CD14-positive monocyte (primary cell): ENCODE measurements around the gene CD46. TPM values are rescaled to one million over a fixed set of nuclear protein-coding genes. Genes with fewer than 3 reads are reported as not detected.
A peak's percentile ranks its signal among the peaks of the same experiment; 100 is the strongest.

ENCODE experiments used
- DNase-seq, 3 donors: peaks; one replicate each; pipeline ENCODE4 v3.0.0-alpha.2; 2011 to 2022
- H2AFZ ChIP-seq: 2 replicates; pipeline ENCODE4 v1.6.0; 2012; ENCODE audit warnings: mild to moderate bottlenecking, low read depth, low read length, inconsistent platforms; ENCODE audit not compliant: insufficient read depth, poor library complexity, severe bottlenecking
- H3K27ac ChIP-seq, 2 donors: 1 replicate in 1 of 2; 2 replicates in 1 of 2; pipeline ENCODE4 v1.5.1; 2012 to 2013; ENCODE audit warnings: low read length in 2 of 2, control low read depth in 1 of 2, inconsistent platforms in 1 of 2, low read depth in 1 of 2, mild to moderate bottlenecking in 1 of 2
- H3K27me3 ChIP-seq, 2 donors: one replicate each; pipeline versions ENCODE4 v1.6.0 to v1.6.1; 2011 to 2013; ENCODE audit warnings: low read length in 2 of 2; ENCODE audit not compliant: control insufficient read depth in 2 of 2, insufficient read depth in 2 of 2
- H3K36me3 ChIP-seq, 2 donors: replicated peaks in 1 of 2; 1 replicate in 1 of 2; 2 replicates in 1 of 2; pipeline versions ENCODE4 v1.5.1 to v1.6.1; 2012 to 2013; ENCODE audit warnings: low read length in 2 of 2, control low read depth in 1 of 2, inconsistent platforms in 1 of 2, mild to moderate bottlenecking in 1 of 2; ENCODE audit not compliant: insufficient read depth in 2 of 2, control insufficient read depth in 1 of 2
- H3K4me1 ChIP-seq, 2 donors: 1 replicate in 1 of 2; 2 replicates in 1 of 2; pipeline versions ENCODE4 v1.5.1 to v1.6.1; 2012 to 2013; ENCODE audit warnings: low read length in 2 of 2, control low read depth in 1 of 2, inconsistent platforms in 1 of 2, mild to moderate bottlenecking in 1 of 2, moderate library complexity in 1 of 2; ENCODE audit not compliant: insufficient read depth in 2 of 2, control insufficient read depth in 1 of 2
- H3K4me2 ChIP-seq: replicated peaks from 2 replicates; pipeline ENCODE3; 2012; ENCODE audit warnings: low read length, moderate library complexity, mild to moderate bottlenecking; ENCODE audit not compliant: poor library complexity, severe bottlenecking; ENCODE audit errors: extremely low read depth
- H3K4me3 ChIP-seq, 3 experiments: fragments of 200-600 bp in 1 of 3; sonication (generic) in 1 of 3; replicated peaks in 1 of 3; 1 replicate in 2 of 3; 2 replicates in 1 of 3; pipeline ENCODE4 v1.5.1; 2011 to 2013; ENCODE audit warnings: low read length in 3 of 3, mild to moderate bottlenecking in 3 of 3, control low read depth in 2 of 3, low read depth in 2 of 3, inconsistent platforms in 1 of 3, moderate library complexity in 1 of 3
- H3K79me2 ChIP-seq: 2 replicates; pipeline ENCODE4 v1.6.0; 2012; ENCODE audit warnings: mild to moderate bottlenecking, control low read depth, inconsistent platforms, low read length, moderate library complexity; ENCODE audit not compliant: insufficient read depth
- H3K9ac ChIP-seq: 2 replicates; pipeline ENCODE4 v1.6.0; 2017; ENCODE audit warnings: low read length, mild to moderate bottlenecking; ENCODE audit not compliant: insufficient read depth, poor library complexity, severe bottlenecking
- H3K9me3 ChIP-seq, 2 donors: replicated peaks in 1 of 2; 1 replicate in 1 of 2; 2 replicates in 1 of 2; pipeline versions ENCODE4 v1.5.1 to v1.6.1; 2012 to 2013; ENCODE audit warnings: low read length in 2 of 2, control low read depth in 1 of 2; ENCODE audit not compliant: control insufficient read depth in 1 of 2, insufficient read depth in 1 of 2
- H4K20me1 ChIP-seq: 2 replicates; pipeline ENCODE4 v1.6.0; 2012; ENCODE audit warnings: mild to moderate bottlenecking, low read length, control low read depth, moderate library complexity; ENCODE audit not compliant: insufficient read depth
- H3K27ac Mint-ChIP-seq, 7 donors: one replicate each; pipeline ENCODE4 v1.8.0; 2020; ENCODE audit warnings: mild to moderate bottlenecking in 7 of 7, mixed read lengths in 7 of 7, moderate library complexity in 6 of 7, inconsistent platforms in 2 of 7
- H3K27me3 Mint-ChIP-seq, 3 donors: one replicate each; pipeline ENCODE4 v1.8.0; 2021 to 2022; ENCODE audit warnings: low read depth in 3 of 3, mild to moderate bottlenecking in 3 of 3, mixed read lengths in 3 of 3, moderate library complexity in 3 of 3, inconsistent platforms in 1 of 3
- H3K36me3 Mint-ChIP-seq, 2 donors: one replicate each; pipeline ENCODE4 v1.8.0; 2020; ENCODE audit warnings: mixed read lengths in 2 of 2, inconsistent platforms in 1 of 2, mild to moderate bottlenecking in 1 of 2
- H3K4me1 Mint-ChIP-seq: one replicate; pipeline ENCODE4 v1.8.0; 2020; ENCODE audit warnings: mild to moderate bottlenecking, mixed read lengths
- H3K4me3 Mint-ChIP-seq, 2 donors: one replicate each; pipeline ENCODE4 v1.8.0; 2020; ENCODE audit warnings: mild to moderate bottlenecking in 2 of 2, mixed read lengths in 2 of 2, moderate library complexity in 1 of 2
- H3K9me3 Mint-ChIP-seq, 7 donors: one replicate each; pipeline ENCODE4 v1.8.0; 2020 to 2022; ENCODE audit warnings: mixed read lengths in 7 of 7, mild to moderate bottlenecking in 6 of 7, moderate library complexity in 6 of 7, inconsistent platforms in 2 of 7
- WGBS: methylation state at CpG from one replicate; pipeline ENCODE4 v1.1.5; 2013; ENCODE audit warnings: missing lambda C conversion rate; ENCODE audit not compliant: insufficient coverage; 5-methylcytosine and 5-hydroxymethylcytosine counted together
- intact Hi-C, 2 donors: fragments of 100-400 bp; cut with micrococcal nuclease; formaldehyde crosslinking; loops; one replicate each; pipeline versions ENCODE4 v1.15.0 to v1.15.1; 2023
- polyA plus RNA-seq, 3 donors: library from polyadenylated mRNA; depleted of rRNA in 1 of 3; unstranded in 2 of 3; stranded (reverse) in 1 of 3; fragments of 300-500 nt in 2 of 3; fragments of >200 nt in 1 of 3; fragmentation: Illumina TruSeq in 2 of 3; gene quantifications; 1 replicate in 2 of 3; 2 replicates in 1 of 3; pipeline ENCODE4 v1.2.3, GENCODE V29; 2012 to 2021
- TF ChIP-seq, protein P1 (sequence below): fragments of 200-600 bp; IDR thresholded peaks from one replicate; pipeline ENCODE4 v1.8.0; 2022; ENCODE audit warnings: antibody characterized with exemption, mild to moderate bottlenecking

The CD46 gene
- polyA plus RNA-seq, 3 donors, result 139 to 259 (median 210) TPM

DNA sequence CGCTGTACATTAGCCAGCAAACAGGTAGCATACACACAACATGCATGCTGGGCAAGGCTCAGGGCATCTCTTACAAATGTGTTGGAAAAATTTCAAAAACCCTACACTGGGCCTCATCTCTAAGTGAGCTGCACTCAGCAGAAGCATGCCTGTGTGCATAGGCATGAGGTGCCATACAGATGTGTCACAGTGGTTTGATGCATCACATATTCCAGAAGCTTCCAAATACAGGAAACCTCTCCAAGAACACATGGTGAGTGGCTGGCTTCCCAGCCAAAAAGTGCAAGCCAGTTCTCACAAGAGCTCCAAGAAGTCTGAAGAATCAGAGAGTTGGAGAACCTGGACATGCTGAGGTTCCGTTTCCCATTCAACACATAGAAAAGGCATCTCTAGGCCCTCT is 58.3 kb downstream of the CD46 start:
- 90% methylated on average over 2 of the region's 2 CpGs for WGBS
- H3K9ac ChIP-seq, result no peak overlapping the region
- DNase-seq, result no peak

DNA sequence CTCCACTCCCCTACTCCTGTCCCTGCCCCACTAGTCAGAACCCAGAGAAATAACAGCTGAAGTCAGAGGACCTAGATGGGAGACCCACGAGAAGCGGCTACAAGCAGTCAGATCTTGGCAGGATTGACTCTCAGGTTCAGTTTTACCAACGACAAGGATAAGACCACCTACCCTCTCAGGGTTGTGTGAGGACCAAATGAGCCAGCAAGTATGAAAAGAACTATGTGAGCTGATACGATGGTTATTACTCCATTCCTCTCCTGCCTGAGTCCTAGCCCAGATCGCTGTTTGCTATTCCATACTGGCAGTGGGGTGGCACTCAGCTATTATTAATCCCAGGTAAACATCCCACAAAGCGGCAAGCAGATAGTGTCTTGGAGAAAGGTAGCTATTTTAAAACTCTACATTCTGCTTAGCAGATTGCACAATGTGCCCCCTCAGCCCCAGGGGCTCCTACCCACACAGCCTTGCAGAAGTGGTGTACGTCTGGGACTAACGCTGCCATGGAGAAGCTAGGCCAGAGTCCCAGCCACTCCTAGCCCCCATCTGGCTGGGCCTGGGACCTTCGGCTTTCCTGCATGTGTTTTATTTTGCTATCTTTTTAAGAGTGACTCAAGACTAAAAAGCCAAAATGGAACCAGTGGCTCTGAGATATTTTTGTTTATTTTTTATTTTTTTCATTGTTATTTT is 58.9 kb downstream of the CD46 start:
- Histone ChIP-seq H3K27ac (no peak overlapping the region), H3K36me3 (peaks cover 40 to 82% of the 10 kb centered on the region in 2 donors), H3K9me3 (no peaks in the 10 kb centered on the region), H4K20me1 (peaks cover 58% of the 10 kb centered on the region), H3K9ac (no peak overlapping the region), H3K4me2 (no peak overlapping the region), H3K4me1 (peaks cover 44 to 56% of the 10 kb centered on the region in 2 donors), H3K27me3 (no peaks in the 10 kb centered on the region), H2AFZ (no peak overlapping the region), H3K79me2 (peaks cover 5% of the 10 kb centered on the region), H3K4me3 (no peak overlapping the region)
- Mint-ChIP-seq H3K36me3 (peaks cover 81 to 87% of the 10 kb centered on the region in 2 donors), H3K4me1 (peaks cover 76% of the 10 kb centered on the region), H3K27ac (peak overlapping the region in 2 of 7 donors; percentile 54 to 70), H3K9me3 (no peaks in the 10 kb centered on the region), H3K4me3 (no peak overlapping the region), H3K27me3 (peaks cover 0 to 2% (median 0%) of the 10 kb centered on the region in 3 donors)
- intact Hi-C loops, result no loop called here
- WGBS, result 39% methylated on average over 5 of the region's 9 CpGs
- DNase-seq, result no peak
- TF ChIP-seq, protein P1, sequence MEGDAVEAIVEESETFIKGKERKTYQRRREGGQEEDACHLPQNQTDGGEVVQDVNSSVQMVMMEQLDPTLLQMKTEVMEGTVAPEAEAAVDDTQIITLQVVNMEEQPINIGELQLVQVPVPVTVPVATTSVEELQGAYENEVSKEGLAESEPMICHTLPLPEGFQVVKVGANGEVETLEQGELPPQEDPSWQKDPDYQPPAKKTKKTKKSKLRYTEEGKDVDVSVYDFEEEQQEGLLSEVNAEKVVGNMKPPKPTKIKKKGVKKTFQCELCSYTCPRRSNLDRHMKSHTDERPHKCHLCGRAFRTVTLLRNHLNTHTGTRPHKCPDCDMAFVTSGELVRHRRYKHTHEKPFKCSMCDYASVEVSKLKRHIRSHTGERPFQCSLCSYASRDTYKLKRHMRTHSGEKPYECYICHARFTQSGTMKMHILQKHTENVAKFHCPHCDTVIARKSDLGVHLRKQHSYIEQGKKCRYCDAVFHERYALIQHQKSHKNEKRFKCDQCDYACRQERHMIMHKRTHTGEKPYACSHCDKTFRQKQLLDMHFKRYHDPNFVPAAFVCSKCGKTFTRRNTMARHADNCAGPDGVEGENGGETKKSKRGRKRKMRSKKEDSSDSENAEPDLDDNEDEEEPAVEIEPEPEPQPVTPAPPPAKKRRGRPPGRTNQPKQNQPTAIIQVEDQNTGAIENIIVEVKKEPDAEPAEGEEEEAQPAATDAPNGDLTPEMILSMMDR, result no peak

More for the DNA sequence above, 58.3 kb downstream of the CD46 start:
- Histone ChIP-seq H3K27ac (no peak overlapping the region), H3K4me1 (peaks cover 48 to 53% of the 10 kb centered on the region in 2 donors), H3K4me3 (no peak overlapping the region), H3K4me2 (no peak overlapping the region), H3K27me3 (no peaks in the 10 kb centered on the region), H2AFZ (no peak overlapping the region), H4K20me1 (peaks cover 56% of the 10 kb centered on the region), H3K9me3 (no peaks in the 10 kb centered on the region), H3K79me2 (peaks cover 5% of the 10 kb centered on the region), H3K36me3 (peaks cover 40 to 82% of the 10 kb centered on the region in 2 donors)
- peaks cover 72% of the 10 kb centered on the region for H3K4me1 Mint-ChIP-seq
- no peaks in the 10 kb centered on the region for H3K27me3 Mint-ChIP-seq
- peak overlapping the region in 2 of 7 donors; percentile 54 to 70 for H3K27ac Mint-ChIP-seq
- H3K36me3 Mint-ChIP-seq, result peaks cover 81 to 86% of the 10 kb centered on the region in 2 donors
- TF ChIP-seq, protein P1, result no peak
- H3K9me3 Mint-ChIP-seq, result no peaks in the 10 kb centered on the region
- H3K4me3 Mint-ChIP-seq, result no peak overlapping the region
- intact Hi-C loops, result no loop called here
